ENCODE results near the gene ZFP1.
"Not testable (repeated sequence)": the region's sequence is repeated elsewhere in the genome, so short reads cannot be mapped to it uniquely, and the experiment has no call there.

Gene ZFP1

GRCh38 chr16:75203096-75203495, 54.8 kb downstream of the ZFP1 start:
- no peak for DNase-seq

GRCh38 chr16:75203667-75204409, 55.5 kb downstream of the ZFP1 start:
- DNase-seq, result no peak

- DNase-seq, result no peak
Observed at GRCh38 chr16:75204410-75204758, 56.1 kb downstream of the ZFP1 start.

- not testable (repeated sequence) for DNase-seq
Observed at GRCh38 chr16:75204905-75205304, 56.6 kb downstream of the ZFP1 start.

GRCh38 chr16:75205438-75205837, 57.1 kb downstream of the ZFP1 start:
- DNase-seq, result not testable (repeated sequence)

- DNase-seq, result not testable (repeated sequence)
Observed at GRCh38 chr16:75205961-75206748, 57.8 kb downstream of the ZFP1 start.

- DNase-seq, result no peak
Observed at GRCh38 chr16:75206749-75207451, 58.6 kb downstream of the ZFP1 start, which contains the start of gene CTRB2. Gene CTRB2 (minus strand): TSS chr16:75207161. CDS start chr16:75207141, 20 bp downstream.

GRCh38 chr16:75207831-75208230, 59.5 kb downstream of the ZFP1 start:
- DNase-seq, result no peak

GRCh38 chr16:75208242-75208825, 60.0 kb downstream of the ZFP1 start:
- DNase-seq, result no peak

GRCh38 chr16:75208861-75209505, 60.7 kb downstream of the ZFP1 start:
- no peak for DNase-seq

GRCh38 chr16:75209514-75209913, 61.2 kb downstream of the ZFP1 start:
- DNase-seq, result not testable (repeated sequence)

- DNase-seq, result no peak
Observed at GRCh38 chr16:75209944-75210343, 61.6 kb downstream of the ZFP1 start.

- not testable (repeated sequence) for DNase-seq
Observed at GRCh38 chr16:75211286-75211685, 63.0 kb downstream of the ZFP1 start.

- no peak for DNase-seq
Observed at GRCh38 chr16:75216127-75216526, 67.8 kb downstream of the ZFP1 start.

GRCh38 chr16:75216576-75216975, 68.3 kb downstream of the ZFP1 start:
- no peak for DNase-seq

- no peak for DNase-seq
Observed at GRCh38 chr16:75217389-75217851, 69.1 kb downstream of the ZFP1 start.

- DNase-seq, result peak in 27 of 51 donors; percentile 8 to 78 (median 35)
Observed at GRCh38 chr16:75218256-75219076, 70.1 kb downstream of the ZFP1 start, which contains the start of gene CTRB1. Gene CTRB1 (plus strand): TSS chr16:75218988. CDS start chr16:75219008, 20 bp downstream.

GRCh38 chr16:75219088-75219487, 70.8 kb downstream of the ZFP1 start:
- no peak for DNase-seq

GRCh38 chr16:75219838-75220237, 71.5 kb downstream of the ZFP1 start:
- DNase-seq, result no peak
